HK-2 (cell line): ENCODE results near the gene SPOUT1.
"Not testable (repeated sequence)": the region's sequence is repeated elsewhere in the genome, so short reads cannot be mapped to it uniquely, and the experiment has no call there.

Experiments used
- DNase-seq: peaks from one replicate; pipeline ENCODE4 v3.0.0-alpha.2; 2018; ENCODE audit not compliant: unreplicated experiment

SPOUT1 gene

GRCh38 chr9:128809831-128810230 is 19.8 kb downstream of the SPOUT1 start:
- DNase-seq: no peak

GRCh38 chr9:128809036-128809599 is 20.5 kb downstream of the SPOUT1 start:
- no peak for DNase-seq

DNA sequence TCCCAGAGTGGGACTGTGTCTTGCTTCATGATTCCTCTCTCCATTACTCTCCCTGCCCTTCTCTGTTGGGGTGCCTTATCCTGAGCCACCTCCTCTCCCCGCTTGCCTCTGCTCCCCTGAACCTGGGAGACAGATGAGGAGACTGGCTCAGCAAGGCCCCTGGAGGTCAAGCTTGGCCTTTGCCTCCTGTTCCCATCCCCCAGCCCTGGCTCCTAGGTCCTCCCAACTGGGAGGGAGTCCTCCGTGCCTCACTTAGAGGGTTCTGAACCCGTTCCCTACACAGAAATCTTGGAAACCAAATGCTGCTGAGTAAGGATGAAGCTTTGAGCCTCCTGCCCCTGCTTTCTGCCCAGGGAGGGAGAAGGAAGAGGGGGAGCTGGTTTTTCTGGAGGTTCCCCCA is 21.1 kb downstream of the SPOUT1 start:
- no peak for DNase-seq

DNA sequence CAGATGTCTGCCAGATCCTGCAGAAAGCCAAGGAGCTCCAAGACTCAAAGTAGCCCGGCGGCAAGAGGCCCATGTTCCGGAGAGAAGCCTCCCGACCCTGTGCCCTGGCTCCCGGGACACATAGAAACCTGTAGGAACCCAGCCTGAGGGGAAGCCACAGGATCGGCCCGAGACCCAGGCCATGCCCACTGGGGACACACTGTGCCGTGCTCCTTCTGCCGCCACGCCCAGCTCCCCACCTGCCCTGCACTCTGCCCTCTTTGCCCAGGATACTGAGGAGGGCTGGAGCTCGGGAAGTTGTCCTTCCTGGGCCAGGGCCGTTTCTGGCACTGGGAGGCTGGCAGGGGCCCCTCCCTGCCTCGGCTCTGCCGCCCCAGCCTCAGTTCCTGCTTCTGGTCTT is 21.8 kb downstream of the SPOUT1 start:
- no peak for DNase-seq

DNA sequence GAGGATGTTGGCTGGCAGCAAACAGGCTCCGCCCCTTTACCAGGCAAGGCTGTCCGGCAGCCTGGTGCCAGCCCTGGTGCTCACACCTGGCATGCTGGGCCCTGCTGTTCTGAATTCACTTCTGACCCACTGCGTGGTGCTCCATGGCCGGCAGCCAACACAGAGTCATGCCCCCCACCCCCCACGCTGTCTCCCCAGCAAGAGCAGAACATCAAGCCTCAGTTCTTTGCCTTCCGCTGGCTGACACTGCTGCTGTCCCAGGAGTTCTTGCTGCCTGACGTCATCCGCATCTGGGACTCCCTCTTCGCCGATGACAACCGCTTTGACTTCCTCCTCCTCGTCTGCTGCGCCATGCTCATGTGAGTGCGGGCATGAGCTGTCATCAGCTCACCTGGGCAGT is 23.9 kb downstream of the SPOUT1 start:
- DNase-seq: no peak

- no peak for DNase-seq
Measured at GRCh38 chr9:128802482-128802881, 27.1 kb downstream of the SPOUT1 start.

DNA sequence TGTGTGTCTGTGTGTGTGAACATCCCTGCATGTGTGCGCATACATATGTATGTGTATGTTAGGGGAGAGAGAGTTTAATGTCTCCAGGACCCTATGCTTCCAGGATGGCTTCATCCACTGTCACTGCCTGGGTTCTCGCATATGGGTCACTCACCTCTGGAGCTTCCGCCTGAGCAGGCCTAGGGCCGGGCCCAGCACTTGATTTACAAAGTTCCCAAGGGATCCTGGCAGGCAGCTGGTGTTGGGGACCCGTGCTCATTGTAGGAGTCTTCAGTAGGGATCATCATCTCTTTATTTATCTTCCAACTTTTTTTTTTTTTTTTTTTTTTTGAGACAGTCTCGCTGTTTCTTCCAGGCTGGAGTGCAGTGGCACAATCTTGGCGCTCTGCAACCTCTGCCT is 29.5 kb downstream of the SPOUT1 start:
- no peak for DNase-seq

DNA sequence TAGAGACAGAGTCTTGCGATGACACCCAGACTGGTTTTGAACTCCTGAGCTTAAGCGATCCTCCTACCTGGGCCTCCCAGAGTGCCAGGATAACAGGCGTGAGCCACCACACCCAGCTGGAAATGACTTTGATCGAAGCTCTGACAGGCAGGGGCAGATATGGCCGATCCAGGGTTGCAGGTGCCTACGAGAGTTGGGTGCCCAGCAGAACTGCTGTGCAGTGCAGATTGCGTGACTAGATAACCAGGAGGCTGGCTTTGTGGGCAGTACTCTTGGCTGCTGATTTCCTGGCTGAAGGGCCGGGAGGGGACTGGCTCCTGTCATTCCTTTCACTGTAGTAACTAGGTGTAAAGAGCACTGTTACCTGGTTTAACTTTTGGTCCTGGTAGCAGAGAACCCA is 30.7 kb downstream of the SPOUT1 start:
- no peak for DNase-seq

GRCh38 chr9:128794961-128795360 is 34.6 kb downstream of the SPOUT1 start:
- not testable (repeated sequence) for DNase-seq

GRCh38 chr9:128792978-128793686 is 36.5 kb downstream of the SPOUT1 start:
- no peak for DNase-seq

GRCh38 chr9:128792134-128792533 is 37.5 kb downstream of the SPOUT1 start:
- DNase-seq: no peak

DNA sequence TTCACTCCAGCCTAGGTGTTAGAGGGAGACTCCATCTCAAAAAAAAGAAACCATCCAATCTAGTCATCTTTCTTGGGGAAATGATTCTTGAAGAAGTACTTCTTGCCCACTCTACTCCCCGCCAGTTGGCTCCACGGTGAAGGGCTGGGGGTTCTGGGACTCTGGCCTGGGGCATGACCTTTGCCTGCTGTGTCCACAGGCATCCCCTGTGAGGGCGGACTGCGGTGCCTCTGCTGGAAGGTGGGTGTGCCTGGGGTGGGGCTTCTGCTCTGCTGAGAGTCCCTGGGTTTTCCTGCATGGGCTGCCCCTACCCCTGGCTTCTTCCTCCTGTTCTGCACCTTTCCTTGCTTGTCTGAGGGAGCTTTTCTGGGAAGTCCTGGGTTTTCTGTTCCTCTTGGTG is 39.1 kb downstream of the SPOUT1 start:
- DNase-seq: no peak

DNA sequence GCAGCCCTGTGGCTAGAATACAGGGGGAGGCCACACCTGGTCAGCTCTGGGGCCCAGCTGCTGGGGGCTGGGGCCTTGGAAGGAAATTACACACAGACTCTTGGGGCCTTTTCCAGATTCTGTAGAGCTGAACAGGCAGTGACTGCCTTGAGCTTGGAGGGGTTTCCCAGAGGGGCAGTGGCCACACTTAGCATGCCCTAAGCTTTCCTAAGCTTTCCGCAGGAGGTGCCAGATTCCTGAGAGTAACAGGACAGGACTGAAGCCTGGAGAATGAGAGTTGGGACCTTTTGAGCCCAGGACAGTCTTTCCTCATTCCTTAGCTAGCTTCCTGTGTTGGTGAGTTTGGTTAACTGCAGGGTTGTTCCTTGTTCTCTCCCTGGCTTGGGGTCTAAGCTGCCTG is 41.1 kb downstream of the SPOUT1 start:
- no peak for DNase-seq

- DNase-seq: no peak
Measured at GRCh38 chr9:128787659-128788058, 41.9 kb downstream of the SPOUT1 start.

GRCh38 chr9:128786681-128787601 is 42.7 kb downstream of the SPOUT1 start, which contains the start of gene TBC1D13:
TSS of gene TBC1D13 (plus strand) at chr9:128787253. CDS start at chr9:128787354, 101 bp downstream.
- DNase-seq: peak; percentile 91

GRCh38 chr9:128785427-128785826 is 44.2 kb downstream of the SPOUT1 start:
- no peak for DNase-seq

DNA sequence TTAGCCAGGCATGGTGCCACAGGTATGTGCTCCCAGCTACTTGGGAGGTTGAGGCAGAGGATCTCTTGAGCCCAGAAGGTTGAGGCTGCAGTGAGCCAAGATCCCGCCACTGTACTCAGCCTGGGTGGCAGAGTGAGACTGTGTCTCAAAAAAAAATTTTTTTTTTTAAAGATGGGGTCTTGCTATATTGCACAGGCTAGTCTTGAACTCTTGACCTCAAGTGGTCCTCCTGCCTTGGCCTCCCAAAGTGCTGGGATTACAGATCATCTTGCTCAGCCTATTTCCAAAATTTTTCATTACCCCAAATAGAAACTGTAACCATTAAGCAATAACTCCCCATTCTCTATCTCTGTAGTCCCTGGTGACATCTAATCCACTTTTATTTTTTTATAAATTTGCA is 46.9 kb downstream of the SPOUT1 start:
- DNase-seq: no peak

DNA sequence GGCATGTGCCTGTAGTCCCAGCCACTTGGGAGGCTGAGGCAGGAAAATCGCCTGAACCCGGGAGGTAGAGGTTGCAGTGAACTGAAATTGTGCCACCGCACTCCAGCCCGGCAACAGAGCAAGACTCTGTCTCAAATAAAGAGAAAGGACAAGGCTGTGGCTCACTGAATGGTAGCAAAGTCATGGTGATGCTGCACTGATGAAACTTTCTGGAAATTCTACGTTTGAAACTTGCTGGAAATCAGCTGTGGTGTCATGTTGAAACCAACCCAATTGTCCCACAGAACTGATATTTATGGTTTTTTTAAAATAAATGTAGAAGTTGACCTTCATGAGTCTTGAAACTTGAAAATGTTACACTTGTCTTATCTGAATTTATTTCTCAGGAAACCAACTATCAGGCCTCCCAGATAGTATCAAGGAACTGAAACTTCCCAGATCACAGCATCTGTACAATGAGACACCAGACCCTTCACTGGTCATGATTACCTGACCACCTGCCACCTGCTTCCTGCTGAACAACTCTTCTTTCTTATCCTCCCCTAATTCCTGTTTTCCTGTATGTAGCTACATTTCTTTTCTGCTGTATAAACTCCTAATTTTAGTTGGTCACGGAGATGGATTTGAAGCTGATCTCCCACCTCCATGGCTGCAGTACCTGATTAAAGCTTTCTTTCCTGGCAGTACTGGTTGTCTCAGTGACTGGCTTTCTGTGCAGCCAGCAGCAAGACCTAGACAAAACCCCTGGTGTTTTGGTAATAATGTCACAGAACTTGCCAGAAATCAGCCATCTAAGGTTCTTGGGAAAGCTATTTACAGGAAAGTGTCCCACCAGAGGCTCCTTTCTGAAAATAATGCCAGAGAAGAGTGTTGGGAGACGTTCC is 48.2 kb downstream of the SPOUT1 start:
- DNase-seq: no peak

DNA sequence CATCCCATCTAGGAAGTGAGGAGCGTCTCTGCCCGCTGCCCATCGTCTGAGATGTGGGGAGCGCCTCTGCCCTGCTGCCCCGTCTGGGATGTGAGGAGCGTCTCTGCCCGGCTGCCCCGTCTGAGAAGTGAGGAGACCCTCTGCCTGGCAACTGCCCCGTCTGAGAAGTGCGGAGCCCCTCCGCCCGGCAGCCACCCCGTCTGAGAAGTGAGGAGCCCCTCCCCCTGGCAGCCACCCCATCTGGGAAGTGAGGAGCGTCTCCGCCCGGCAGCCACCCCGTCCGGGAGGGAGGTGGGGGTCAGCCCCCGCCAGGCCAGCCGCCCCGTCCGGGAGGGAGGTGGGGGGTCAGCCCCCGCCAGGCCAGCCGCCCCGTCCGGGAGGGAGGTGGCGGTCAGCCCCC is 49.5 kb downstream of the SPOUT1 start:
- DNase-seq: not testable (repeated sequence)

DNA sequence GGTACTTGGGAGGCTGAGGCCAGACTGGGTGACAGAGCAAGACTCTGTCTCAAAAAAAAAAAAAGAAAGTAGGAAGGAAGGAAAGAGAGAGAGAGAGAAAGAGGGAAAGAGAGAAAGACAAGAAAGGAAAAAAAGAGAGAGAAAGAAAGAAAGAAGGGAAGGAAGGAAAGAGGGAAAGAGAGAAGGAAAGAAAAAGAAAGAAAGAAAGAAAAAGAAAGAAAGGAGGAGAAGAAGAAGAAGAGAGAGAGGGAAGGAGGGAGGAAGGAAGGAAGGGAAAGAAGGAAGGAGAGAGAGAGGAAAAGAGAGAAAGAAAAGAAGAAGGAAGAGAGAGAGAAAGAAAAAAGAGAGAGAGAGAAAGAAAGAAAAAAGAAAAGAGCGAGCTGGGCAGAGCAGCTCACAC is 54.8 kb downstream of the SPOUT1 start:
- no peak for DNase-seq

DNA sequence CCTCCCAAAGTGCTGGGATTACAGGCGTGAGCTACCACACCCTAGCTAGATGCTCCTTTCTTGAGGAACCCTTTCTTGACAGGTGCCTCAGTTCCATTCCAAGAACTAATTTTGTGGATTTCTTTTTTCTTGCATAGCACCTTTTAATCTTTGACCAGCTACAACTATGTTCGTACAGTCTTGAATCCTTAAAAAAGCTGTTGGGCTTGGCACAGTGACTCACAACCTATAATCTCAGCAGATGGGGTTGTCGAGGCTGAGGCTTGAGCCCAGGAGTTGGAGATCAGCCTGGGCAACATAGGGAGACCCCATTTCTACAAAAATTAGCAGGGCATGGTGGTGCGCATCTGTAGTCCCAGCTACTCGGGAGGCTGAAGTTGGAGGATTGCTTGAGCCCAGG is 56.5 kb downstream of the SPOUT1 start:
- DNase-seq: no peak
